ENCODE measurements around the gene ERBB4. TPM values are rescaled to one million over a fixed set of nuclear protein-coding genes. Genes with fewer than 3 reads are reported as not detected.

ERBB4 gene
- total and polyA plus RNA-seq, 2 of the 8 experiments (the other 6 are each of a cell fraction or from before 2014, with no cell fraction given), result 0.34 to 1.3 TPM

- TF ChIP-seq CHD7 (IDR thresholded peaks at IDR 0.05; ENCODE audit: insufficient replicate concordance, low read length) (no peak), NANOG (IDR thresholded peaks at IDR 0.05; ENCODE audit: insufficient read depth, low read depth, low read length, poor library complexity, severe bottlenecking) (no peak), PHF8 (conservative IDR thresholded peaks at IDR 0.05; ENCODE audit: low read depth, low read length) (no peak), TAF7 (optimal IDR thresholded peaks at IDR 0.05; ENCODE audit: borderline replicate concordance, low read depth, low read length) (no peak), TBP (IDR thresholded peaks at IDR 0.05; ENCODE audit: low read depth, low read length) (no peak), SIRT6 (IDR thresholded peaks at IDR 0.05; ENCODE audit: low read length) (no peak), EGR1 (IDR thresholded peaks at IDR 0.05; ENCODE audit: borderline replicate concordance, low read depth, low read length) (no peak), MAFK (IDR thresholded peaks at IDR 0.05; ENCODE audit: low read depth, low read length) (no peak), YY1 (IDR thresholded peaks at IDR 0.05; ENCODE audit: low read depth, low read length) (no peak), KDM4A (IDR thresholded peaks at IDR 0.05; ENCODE audit: low read depth, low read length, severe bottlenecking) (no peak), CREB1 (IDR thresholded peaks at IDR 0.05) (no peak), CHD1 (IDR thresholded peaks at IDR 0.05; ENCODE audit: low read depth, low read length) (no peak), RXRA (IDR thresholded peaks at IDR 0.05; ENCODE audit: insufficient read depth, low read depth, low read length) (no peak)
These were observed 429.4 kb downstream of the ERBB4 start (continued) for GRCh38 chr2:212109217-212109616.
